ENCODE measurements around the gene CMKLR1.

Gene CMKLR1

DNA sequence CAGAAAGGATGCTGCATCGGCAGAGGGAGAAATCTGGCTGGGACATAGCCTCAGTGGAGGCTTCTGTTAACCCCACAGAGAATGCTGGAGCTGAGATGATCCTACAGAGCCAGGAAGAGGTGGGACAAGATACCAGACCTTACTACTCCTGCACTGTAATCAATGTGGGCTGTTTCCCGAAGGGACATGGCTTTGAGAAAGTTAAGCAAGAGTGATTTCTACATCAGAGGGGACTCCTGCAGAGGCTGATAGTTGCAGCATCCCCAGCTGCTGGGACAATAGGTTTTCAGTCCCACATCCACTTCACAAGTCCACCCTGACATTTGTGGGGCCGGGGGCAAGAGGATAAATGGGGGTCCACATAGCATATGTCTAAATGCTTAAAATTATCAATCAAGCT lies 22.5 kb upstream of the CMKLR1 start:
- DNase-seq: no peak

DNA sequence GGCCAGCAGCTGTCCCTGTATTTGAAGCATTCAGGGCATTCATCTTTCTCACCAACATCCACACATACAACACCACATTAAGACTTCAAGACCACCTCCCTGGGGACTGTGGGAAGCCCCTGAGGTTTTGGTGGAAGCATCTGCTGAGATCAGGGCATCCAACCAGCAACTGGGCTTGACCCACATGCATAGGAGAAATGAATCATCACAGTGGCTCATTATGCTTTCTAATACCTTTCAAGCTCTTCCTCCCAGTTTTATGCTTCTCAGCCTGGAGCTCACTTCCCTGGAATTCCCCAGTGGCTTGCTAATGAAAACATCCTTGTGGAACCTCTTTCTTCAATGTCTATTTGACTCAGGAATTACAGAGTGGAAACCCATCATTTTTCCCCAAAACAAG lies 21.4 kb upstream of the CMKLR1 start:
- no peak for DNase-seq

DNA sequence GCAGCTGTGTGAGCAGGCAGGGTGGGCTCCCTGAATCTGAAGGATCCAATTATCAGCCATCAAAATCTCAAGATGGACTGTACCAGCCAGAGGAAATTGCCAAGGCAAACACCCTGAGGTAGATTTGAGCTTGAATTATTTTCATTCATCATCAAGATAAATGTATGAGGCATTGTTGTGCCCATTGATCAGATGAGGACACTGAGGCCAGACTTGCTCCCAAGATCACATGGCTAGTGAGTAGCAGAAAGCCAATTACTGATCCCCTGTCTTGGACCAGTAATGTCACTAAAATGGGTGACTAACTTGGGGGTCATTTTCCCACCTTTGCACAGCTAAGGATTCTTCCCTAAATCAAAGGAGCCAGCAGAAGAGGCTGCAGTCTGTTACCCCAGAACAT lies 20.9 kb upstream of the CMKLR1 start:
- DNase-seq: no peak

DNA sequence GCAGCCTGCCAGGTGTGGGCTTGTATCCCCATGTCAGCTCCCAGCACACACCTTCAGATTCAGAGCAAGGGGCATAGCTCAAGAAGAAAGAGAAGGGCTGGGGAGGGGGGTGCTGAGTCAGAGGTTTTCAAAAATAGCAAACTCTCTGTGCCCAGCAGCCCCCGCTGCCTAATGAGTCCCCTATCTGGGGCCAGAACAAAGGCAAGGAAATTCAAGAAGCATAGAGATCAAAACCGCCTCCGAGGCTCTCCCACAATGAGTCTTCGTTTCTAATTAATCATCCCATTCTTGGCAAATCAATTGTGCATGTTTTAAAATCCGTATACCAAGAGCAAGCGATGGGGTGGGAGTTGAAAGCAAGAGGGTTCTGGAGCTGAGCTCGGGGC lies 19.5 kb upstream of the CMKLR1 start:
- no peak for DNase-seq

DNA sequence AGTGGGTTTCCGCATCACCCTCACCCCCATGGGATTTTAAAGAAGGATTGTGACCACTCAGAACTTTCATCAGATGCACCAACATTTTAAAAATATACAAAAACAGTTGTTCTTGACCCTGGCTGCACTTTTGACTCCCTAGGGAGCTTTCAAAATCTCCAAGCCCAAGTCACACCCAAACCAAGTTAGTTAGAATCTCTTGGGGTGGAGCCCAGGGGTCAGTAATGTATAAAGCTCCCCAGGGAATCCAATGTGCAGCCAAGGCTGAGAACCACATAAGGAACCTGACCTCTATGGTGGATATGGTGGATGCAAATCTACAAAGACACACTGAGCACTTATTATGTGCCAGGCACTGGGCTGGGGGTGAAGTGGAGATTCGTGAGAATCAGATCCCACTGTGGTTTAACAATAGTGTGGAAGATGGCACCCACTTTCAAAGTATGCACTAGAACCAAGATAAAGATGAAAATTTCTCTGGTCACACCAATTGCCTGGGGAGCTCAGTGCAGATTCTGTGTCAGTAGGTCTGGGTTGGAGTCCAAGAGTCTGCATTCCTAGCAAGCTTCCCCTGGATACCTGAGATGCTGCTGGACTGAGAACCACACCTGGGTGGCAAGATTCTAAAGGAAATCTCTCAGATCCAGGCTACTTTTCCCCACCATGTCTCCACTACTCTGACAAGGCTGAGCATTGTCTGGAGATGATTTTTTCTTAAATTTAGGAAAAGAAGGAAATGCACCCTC lies 18.9 kb upstream of the CMKLR1 start:
- no peak for DNase-seq

DNA sequence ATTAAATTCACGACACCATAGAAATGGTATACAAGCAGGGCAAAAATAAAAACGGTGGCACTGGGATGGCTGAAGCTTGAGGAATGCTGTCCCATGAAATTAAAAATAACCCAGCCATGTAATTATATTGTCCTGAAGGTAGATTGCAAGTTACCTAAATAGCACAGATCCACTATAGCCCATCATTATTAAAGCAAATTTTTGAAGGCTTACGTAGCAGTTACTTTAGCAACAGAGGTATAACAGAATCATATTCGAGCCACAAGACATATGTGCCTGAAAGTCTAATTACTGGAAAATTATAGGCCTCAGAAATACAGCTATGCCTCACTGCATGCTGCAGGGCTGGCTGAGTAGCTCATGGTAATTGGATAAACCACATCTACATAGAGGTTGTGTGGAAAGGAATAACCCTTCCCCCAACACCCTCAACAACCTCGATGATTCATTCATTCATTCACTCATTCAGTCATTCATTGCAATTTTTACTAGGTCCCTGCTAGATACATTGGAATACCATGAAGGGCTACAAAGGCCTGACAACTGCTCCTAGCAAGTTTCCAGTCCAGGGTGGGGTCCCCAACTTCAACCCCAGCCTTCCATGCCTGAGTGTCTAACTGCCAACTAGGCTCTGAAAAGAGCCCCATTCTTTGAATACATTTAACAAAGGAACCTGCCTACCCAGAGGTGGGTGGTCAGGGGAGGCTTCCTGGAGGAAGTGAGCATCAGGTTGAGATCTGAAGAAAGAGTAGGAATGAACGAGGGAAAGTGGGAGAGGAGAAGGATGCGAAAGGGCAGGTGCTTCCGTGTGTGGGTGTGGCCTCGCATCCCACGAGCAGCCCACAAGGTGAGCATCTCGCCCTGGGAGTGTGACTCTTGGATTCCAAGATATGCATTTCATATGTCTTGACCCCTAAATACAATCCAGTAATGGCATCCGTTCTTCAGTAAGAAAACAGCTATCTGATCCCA lies 18.0 kb upstream of the CMKLR1 start:
- no peak for DNase-seq

DNA sequence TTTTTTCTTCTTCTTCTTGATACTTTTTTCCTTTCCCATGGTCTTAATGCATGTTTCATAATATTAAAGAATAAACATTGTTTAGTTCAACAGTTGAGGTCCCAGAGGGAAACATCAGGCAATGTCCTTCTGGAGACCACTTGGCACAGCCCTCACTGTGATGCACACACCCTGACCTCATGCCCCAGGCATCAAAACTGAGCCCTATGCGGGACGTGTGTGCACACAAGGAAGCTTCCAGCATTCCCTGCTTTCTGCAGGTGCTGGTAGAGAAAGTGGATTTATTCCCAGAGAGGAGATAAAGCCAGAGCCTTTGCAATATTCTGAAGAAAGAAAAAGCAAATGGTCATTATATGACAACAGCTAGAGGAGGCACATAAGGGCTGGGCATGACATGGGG lies 16.0 kb upstream of the CMKLR1 start:
- DNase-seq: no peak

DNA sequence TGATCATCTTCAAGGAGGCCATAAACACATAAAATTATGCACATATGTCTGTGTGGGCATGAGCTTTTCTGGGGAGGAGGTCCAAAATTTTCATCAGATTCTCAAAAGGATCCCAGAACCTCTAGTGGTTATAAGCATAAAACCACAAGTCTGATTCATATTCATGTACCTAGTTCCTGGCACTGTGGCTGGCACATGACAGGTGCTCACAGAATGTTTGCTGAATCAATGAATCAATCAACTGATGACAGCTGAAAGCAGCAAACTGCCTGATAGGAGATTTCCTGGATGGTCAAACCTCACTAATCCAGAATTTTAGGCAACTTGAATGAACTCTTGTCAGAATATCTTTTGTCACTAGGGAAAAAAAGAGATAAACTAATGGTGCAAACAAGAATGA lies 13.5 kb upstream of the CMKLR1 start:
- DNase-seq: no peak

DNA sequence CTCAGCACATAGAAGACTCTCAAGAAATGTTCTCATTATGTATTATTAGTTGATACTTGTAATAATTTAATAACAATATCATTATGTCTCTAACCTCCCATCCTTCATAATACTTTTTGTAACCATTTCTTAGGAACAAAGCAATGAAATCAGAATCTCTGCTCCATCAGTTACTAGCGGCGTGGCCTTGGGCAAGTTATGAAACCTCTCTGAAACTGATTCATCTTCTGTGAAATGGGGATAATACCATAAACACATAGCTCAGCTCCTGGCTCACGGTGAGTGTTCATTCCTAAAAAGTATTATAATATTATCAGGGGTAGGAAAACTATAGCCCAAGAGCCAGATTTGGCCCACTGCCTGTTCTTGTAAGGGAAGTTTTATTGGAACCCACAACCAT lies 11.4 kb upstream of the CMKLR1 start:
- DNase-seq: no peak

DNA sequence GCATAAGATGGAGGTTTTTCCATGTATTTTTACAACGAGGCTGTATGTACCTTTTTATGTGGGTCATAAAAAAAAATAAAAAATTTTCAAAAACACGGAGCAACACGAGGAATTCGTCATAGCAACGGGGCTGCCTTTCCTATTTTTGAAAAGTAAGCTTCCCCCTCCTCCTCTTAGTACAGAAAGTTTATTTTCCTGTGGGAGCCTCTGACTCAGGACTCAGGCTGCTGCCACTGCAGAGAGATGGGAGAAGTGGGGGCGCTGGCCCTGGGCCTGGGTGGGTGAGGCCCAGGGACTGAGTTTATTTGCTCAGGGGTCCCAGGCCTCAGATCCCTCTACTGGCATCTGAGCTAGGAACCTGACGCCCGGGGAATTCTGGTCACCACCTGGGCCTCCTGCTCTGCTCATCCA lies 10.2 kb upstream of the CMKLR1 start:
- DNase-seq: no peak

DNA sequence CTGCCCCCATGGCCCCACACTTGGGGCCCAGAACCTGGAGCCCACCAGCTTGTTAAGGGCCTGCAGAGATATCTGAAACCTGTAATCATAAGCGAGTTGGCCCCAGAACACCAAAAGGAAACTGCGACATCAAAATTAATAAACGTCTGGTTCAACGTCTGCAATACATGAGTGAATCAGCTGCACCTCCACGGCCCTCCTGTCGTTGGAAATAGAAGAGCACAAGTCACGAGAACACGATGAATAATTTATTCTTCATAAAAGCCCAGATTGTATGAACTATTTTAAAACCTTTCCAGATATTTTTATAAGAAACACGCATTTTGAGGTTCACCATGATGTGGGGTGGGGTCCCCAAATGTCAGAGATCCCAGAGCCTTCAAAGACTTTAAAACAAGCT lies 9.7 kb upstream of the CMKLR1 start:
- DNase-seq: no peak

DNA sequence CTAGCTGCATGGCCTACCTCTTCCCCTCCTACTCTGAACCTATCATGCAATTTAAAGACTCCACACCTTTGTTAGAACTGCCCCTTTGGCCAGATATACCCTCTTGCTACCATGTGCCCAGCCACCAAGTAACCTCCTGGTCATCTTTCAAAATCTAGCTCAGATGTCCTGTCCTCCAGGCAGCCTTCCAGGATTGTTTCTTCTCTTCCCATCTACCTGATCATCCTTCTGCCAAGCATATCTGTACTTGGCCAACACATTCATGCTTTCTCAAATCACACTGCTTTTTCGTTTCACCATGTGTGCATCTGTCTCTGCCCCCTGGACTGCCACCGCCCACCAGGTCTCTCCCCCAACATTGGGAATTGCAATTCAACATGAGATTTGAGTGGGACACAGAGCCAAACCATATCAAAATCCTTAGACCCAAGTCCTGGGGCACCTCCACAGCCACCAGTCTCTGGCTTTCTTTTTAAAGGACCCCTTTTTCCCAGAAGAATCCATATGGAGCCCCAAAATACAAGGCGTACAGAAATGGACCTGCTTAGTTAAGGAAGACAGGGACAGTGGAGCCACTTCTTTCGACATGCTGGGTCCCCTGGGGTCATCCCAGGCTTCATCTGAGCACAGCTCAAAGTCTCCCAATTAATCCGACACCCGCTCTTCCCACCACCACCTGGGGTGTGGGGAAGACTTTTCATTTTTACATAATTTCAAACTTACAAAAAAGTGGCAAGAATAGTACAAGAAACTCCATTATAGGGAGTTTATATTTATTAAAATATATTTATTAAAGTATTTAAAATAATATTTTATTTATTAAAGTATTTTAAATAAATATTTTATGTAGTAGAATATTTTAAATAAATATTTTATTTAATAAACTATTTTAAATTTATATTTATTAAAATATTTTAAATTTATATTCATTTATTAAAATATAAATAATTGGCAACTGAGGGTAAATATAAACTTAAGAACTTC lies 7.9 kb upstream of the CMKLR1 start:
- DNase-seq: no peak

DNA sequence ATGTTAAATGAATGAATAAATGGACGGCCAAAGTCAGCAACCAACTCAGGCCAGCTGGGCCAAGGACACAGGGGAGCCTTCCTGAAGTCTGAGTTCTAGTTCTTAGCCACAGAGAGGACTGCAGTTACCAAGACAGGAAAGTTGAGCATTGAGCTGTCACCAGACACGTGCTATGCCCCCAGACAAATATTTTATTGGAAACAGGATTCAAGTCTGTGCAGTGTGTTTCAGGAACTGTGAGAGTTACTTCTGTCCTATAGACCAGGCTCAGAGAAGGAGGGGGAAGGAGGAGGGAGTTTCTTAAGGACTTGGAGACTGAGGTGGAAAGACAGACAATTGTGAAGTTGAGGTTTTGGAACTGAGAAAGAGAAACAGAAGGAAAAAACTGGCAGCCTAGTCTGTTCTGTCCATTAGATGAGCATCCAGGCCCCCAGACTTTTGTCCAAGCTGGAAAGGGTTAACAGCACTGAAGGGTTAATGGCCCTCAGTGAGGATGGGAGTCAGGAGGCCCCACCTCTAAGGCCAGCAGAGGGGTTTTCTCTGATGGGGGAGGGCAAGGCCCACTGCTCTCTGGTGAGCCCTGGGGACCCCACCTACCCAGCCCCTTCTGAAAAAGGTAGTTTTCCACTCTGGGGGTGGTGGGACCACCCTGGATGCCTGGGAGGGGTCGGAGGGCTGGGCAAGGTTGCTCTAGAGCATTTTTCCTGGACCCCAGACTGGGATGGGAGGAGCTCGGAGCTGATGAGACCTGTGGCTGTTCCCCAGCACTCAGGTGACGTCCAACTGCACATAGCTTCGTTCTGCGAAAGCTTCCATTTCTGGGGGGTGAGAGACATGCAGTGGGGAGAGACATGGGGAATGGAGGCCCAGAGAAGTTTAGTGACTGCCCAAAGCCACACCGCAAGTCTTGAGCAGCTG lies 6.9 kb upstream of the CMKLR1 start:
- no peak for DNase-seq

DNA sequence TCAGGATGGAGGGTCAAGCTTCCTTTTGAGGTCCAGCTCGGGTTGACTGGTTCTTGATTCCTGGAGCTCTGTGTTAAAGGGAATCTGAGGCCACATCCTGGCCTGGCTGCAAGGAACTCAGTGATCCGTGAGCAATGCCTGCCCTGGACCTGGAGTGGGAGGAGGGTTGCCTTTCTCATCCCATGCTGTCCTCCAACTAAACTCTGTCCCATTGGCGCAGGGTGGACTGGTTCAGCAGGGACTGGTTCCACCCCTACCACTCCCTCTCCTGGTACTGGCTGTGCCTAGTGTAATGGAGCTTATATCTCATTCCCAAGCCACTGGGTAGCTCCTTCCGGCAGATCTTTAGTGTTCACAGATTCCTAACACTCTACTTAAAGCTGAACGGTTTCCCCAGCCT lies 3.9 kb upstream of the CMKLR1 start:
- DNase-seq: no peak

DNA sequence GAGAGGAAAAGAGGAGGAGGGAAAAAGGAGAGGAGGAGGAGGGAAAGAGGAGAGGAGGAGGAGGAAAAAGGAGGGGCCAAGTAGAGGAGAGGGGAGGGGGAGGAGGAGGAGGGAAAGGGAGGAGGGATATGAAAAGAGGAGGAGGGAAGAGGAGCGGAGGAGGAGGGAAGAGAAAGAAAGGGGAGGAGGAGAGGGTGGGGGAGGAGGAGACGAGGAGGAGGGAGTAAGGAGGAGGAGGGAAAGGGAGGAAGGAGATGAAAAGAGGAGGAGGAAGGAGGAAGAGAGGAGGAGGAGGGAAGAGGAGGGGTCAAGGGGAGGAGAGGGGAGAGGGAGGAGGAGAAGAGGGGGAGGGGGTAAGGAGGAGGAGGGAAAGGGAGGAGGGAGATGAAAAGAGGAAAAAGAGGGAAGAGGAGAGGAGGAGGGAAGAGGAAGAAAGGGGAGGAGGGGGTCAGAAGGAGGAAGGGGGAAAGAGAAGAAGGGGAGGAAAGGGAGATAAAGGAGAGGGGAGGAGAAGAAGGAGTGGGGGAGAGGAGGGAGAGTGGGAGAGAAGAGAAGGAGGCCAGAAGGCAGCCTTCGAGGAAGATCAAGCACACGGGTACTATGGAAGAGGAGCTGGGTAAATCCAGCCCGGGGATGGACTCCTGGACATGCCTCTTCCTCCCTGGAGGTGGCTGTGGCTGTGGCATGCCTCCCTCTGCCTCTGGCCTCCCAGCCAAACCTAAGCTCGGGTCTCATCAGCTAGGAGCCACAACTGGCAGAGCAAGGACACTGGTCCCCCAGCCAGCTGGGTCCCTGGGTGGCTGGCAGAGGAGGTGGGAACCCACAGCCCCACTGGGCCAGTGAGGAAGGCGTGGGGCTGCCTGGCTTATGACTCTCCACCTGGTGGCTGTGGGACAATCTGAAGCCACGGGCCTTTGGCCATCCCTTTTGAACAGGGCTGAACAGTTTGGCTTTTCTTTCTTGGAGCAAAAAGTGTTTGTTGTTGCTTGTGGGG lies 3.0 kb upstream of the CMKLR1 start:
- DNase-seq: no peak

DNA sequence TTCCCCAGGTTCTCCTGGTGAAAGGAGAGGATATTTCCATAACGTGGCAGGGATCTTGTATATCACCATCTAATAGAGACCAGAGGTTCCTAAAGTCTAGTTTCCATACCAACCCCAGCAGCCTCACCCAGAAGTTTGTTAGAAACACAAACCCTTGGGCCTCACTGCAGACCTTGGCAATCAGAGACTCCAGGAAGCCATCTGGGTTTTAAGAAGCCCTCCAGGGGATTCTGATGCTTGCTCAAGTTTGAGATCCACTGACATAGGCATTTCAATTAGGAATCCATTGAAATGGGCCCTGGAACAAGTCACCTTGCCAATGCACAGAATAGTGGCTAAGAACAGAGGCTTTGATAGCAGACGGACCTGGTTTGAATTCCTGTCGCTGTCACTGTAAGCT lies 2.2 kb upstream of the CMKLR1 start:
- no peak for DNase-seq

DNA sequence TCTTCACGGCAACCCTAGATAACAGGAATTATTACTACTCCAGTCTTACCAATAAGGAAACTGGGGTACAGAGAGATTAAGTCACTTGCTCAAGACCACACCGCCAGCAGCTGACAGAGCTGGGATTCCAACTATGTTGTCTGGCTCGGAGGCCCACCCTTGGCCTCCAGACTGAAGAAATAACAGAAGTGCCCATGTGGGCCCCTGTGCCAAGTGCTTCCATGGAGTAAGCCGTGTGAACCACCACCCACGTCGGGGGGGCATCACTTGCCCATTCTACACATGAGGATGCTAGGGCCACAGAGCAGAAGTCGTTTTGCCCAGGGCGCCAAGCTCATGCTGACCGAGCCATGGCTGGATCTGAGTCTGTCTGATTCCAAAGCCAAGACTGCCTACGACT lies 926 bp upstream of the CMKLR1 start:
- DNase-seq: no peak

DNA sequence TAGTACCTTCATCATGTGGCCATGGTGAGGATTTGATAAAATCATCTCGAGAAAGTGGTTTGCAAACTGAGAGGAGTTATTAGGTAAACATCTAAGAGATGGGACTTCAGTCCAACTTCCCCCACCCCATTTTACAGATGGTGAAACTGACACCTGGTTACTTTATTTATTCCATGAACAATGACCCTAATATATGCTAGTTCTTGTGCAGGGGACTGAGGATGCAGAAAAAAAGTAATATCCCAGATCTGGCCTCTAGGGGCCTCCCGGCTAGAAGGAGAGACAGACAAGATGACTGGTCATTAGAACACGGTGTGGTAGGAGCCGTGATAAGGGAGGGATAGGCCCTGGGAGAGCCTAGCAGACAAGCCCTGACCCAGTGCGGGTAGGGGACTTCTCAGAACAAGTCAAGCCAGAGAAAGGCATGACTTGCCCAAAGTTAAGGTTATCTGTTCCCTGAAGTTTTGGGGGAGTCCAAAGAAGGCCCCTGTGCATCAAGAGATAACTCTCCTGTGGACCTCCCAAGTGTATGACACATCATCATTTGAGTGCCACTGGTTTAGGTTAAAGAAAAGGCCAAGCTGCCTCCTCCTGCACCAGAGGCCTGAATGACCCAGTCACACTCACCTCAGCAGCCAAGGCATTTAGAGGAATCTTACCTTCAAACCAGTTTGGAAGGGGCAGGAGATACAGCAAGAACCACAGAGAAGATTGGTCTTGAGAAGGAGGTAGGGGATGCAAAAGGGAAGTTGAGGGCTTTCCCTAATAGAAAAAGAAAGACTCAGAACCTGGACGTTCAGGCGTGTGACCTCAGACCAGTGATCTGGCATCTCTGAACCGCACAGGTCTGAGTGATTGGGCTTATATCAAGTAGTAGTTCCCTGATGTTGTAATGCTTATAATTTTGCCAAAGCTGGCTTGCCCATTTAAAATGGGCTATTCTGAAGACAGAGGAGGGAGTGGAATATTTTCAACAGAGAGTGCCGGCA lies 1.6 kb downstream of the CMKLR1 start:
- no peak for DNase-seq
